Renal cortical epithelial cell (primary cell): ENCODE results near the gene TRMT2A. TPM values are rescaled to one million over a fixed set of nuclear protein-coding genes. Genes with fewer than 3 reads are reported as not detected.
"Not testable (repeated sequence)": the region's sequence is repeated elsewhere in the genome, so short reads cannot be mapped to it uniquely, and the experiment has no call there.

Source experiments
- DNase-seq: peaks from one replicate; pipeline ENCODE4 v3.0.0-alpha.2; 2011; ENCODE audit warnings: low read depth
- total RNA-seq: library from RNA; depleted of rRNA; stranded (reverse); fragments of >200 nt; gene quantifications from 2 replicates; pipeline ENCODE4 v1.2.3, GENCODE V29; 2014

TRMT2A gene, protein sequence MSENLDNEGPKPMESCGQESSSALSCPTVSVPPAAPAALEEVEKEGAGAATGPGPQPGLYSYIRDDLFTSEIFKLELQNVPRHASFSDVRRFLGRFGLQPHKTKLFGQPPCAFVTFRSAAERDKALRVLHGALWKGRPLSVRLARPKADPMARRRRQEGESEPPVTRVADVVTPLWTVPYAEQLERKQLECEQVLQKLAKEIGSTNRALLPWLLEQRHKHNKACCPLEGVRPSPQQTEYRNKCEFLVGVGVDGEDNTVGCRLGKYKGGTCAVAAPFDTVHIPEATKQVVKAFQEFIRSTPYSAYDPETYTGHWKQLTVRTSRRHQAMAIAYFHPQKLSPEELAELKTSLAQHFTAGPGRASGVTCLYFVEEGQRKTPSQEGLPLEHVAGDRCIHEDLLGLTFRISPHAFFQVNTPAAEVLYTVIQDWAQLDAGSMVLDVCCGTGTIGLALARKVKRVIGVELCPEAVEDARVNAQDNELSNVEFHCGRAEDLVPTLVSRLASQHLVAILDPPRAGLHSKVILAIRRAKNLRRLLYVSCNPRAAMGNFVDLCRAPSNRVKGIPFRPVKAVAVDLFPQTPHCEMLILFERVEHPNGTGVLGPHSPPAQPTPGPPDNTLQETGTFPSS
- 28.8 and 29.3 TPM in 2 replicates for total RNA-seq

DNA sequence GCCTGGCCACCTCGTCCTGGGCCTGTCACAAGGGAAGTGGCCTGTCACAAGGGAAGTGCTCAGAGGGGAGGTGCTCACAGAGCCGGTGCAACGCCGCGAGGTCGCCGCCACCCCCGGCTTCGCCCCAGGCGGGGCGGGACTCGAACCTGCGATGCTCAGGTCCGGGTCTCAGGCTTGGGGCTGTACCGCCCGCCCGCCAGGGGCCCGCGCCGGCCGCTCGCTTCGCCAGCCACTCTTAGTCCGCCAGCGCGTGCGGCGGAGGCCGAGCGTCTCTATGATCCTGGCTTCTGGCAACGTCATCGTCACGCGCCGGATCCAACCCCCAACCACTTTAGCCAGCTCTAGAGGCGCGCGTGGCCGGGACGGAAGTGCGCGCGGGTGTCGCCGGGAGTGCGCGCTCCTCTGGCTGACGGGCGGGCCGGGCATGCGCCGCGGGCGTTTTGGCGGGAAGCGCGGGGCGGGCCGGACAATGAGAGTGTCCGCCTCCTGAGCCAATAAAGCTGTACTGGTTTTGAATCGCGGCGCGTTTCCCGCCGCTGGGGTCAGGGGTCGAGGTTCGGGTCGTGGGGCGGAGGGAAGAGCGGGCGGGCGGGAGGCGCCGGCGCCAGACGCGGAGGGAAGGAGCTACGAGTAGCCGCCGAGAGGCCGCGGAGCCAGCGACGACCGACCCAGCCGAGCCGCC is at the start of gene TRMT2A:
Gene TRMT2A, minus strand, starts transcription at position 276 of the 682 bp plus-strand sequence. CDS start 320 bp downstream, outside the sequence.
- peak; percentile 87 for DNase-seq

DNA sequence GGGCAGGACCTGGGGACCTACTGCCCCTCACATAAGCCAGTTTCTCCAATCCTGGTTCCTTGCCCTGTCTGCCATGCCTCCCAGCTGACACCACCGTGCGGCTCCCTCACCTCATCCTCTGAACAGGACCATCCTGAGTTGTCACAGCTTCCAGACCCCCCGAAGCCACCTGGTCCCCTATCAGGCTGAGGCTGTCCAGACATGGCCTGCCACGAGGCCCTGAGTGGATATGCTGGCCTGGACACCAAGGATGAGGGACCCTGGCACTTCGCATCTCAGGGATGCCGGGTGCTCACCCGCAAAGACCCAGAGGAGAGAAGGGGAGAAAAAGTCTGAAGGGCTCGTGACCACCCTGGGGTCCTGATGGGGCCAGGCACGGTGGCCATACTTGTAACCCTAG is 49.7 kb upstream of the TRMT2A start:
- DNase-seq, result no peak

- no peak for DNase-seq
Measured at GRCh38 chr22:20165913-20166312, 48.9 kb upstream of the TRMT2A start.

GRCh38 chr22:20165421-20165820 is 48.4 kb upstream of the TRMT2A start:
- DNase-seq, result no peak

GRCh38 chr22:20164863-20165262 is 47.8 kb upstream of the TRMT2A start:
- no peak for DNase-seq

DNA sequence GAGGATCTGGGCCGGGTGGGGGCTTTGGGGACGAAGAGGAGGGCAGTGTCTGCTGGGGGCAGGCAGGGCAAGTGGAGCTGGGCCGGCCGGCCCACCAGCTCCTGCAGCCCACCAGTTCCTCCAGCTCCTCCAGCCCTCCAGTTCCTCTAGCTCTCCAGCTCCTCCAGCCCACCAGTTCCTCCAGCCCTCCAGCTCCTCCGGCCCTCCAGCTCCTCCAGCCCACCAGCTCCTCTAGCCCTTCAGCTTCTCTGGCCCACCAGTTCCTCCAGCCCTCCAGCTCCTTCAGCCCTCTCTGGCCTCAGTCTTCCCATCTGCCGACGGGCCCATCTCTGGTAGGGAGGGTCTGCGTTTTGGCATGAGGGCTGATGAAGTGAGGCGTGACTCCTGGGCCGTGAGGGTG is 43.0 kb upstream of the TRMT2A start:
- DNase-seq, result no peak

DNA sequence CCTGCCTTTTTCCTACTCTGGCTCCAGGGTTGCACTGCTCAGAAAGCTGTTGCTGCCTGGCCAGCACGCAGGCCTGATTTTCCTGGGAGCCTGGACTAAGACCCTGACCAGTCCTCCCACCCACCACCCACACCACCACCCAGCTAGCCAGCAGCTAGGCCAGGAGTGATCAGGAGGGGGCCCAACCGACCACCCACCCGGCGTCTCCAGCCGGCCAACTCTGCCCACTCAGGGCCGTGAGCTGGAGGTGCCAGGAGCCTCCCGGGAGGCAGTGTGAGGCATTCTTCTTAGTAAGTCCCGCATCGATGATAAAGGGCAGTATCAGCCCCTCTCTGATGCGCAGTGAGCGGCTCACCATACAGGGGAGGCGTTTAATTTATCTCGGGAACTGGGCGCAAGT is 42.5 kb upstream of the TRMT2A start:
- not testable (repeated sequence) for DNase-seq

DNA sequence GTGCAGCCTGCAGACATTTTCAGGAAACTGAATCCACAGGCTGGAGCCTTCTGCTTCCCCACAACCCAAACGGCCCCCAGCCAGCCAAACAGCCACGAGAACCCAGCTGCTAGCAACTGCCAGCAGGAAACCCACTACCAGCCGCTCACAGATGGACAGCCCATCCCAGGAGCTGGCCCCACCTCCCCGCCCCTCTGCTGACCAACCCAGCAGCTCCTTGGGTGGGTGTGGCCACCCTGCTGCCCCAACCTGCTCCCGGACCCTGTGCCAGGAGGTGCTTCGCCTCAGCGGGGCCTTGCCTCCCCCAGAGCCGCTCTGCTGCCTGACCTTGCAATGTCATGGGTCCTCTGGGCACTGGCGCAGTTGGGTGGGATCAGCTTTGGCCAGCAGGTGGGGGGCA is 42.0 kb upstream of the TRMT2A start:
- DNase-seq, result no peak

GRCh38 chr22:20158391-20159036 is 41.5 kb upstream of the TRMT2A start:
- no peak for DNase-seq

- no peak for DNase-seq
Measured at GRCh38 chr22:20157430-20158183, 40.6 kb upstream of the TRMT2A start.

DNA sequence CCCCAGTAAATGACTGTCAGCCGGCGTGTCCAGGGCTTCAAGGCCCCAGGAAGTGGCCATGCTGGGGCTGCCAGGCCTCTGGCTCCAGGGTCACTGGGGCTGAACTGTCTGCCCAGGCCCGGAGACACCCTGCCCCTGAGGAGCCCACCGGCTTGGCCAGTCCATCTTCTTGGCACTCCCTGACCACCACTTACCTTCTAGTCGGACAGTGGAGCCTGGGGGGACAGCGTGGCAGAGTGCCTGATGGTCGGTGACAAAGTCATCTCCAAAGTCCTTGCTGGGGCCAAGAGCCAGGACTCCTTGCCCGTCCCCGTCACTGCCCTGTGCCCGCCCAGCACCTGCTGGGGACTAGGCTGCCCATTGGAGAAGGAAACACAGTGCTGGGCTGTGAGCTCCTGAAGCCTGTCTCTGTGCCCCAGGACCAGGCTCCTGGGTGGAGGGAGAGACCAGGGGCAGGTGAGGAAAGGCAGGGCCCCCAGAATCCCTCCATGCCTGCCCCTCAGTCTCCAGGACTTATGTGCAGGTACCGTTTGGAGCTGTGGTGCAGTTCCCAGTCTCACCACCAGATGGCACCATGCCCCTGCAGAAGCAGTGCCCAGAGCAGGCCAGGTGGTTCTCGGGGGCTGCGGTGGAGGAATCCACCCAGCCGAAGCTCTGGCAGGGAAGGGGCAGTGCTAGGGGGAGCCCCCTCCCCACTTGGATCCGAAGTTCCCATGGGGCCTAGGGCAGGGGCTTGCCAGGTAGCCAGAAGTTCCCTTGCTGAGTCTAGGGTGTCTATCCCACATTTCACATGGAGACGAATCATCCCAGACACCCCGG is 39.8 kb upstream of the TRMT2A start:
- peak; percentile 51 for DNase-seq

- DNase-seq, result no peak
Measured at GRCh38 chr22:20156042-20156389, 39.0 kb upstream of the TRMT2A start.

- DNase-seq, result no peak
Measured at GRCh38 chr22:20155330-20156041, 38.5 kb upstream of the TRMT2A start.

- no peak for DNase-seq
Measured at GRCh38 chr22:20154602-20155187, 37.7 kb upstream of the TRMT2A start.

- DNase-seq, result no peak
Measured at GRCh38 chr22:20153945-20154344, 36.9 kb upstream of the TRMT2A start.

DNA sequence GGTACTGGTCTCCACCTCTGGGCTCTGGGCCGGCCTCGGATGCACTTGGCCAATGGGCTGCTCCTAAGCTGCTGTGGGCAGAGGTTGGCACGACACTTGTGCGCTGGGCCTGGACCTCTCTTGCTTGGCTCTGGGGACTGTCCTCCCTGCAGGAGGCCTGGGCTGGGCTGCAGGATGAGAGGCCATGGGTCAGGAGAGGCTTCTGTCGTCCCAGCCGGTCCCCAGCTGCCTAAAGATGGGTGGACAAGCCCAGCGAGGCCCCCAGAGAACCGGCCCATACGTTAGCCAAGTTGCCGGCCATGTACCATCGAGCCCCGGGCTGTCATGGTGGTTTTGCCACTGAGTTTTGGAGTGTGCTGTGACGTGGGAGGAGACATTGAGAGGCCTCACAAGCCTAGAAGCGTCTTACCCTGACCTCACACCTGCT is 35.5 kb upstream of the TRMT2A start:
- DNase-seq, result no peak

- DNase-seq, result no peak
Measured at GRCh38 chr22:20151276-20151588, 34.2 kb upstream of the TRMT2A start.

GRCh38 chr22:20150381-20151275 is 33.6 kb upstream of the TRMT2A start, which contains the start of gene CCDC188:
Gene CCDC188 (minus strand): TSS chr22:20151055. CDS start chr22:20150986, 69 bp downstream.
- no peak for DNase-seq
